H9 (cell line): ENCODE data around the gene CDKN3. TPM values are rescaled to one million over a fixed set of nuclear protein-coding genes. Genes with fewer than 3 reads are reported as not detected.
A peak's percentile ranks its signal among the peaks of the same experiment; 100 is the strongest.

ENCODE experiments used
- DNase-seq: peaks from one replicate; pipeline ENCODE4 v3.0.0-alpha.2; 2017
- H2AFZ ChIP-seq: one replicate; pipeline ENCODE4 v1.6.1; 2013; ENCODE audit warnings: mild to moderate bottlenecking, low read length, control low read depth, moderate library complexity
- H2AK5ac ChIP-seq: 2 replicates; pipeline ENCODE4 v1.6.1; 2013; ENCODE audit warnings: low read length, control low read depth, mixed read lengths; ENCODE audit not compliant: insufficient read length
- H2BK120ac ChIP-seq: one replicate; pipeline ENCODE4 v1.6.1; 2013; ENCODE audit warnings: low read depth, mild to moderate bottlenecking, low read length, control low read depth, inconsistent platforms; ENCODE audit not compliant: poor library complexity, severe bottlenecking
- H2BK12ac ChIP-seq: 2 replicates; pipeline ENCODE4 v1.6.1; 2013; ENCODE audit warnings: low read length, control low read depth, mixed read lengths, low read depth; ENCODE audit not compliant: insufficient read length
- H2BK15ac ChIP-seq: 2 replicates; pipeline ENCODE4 v1.6.1; 2013; ENCODE audit warnings: low read depth, low read length, control low read depth
- H2BK20ac ChIP-seq: one replicate; pipeline ENCODE4 v1.6.1; 2013; ENCODE audit warnings: low read depth, mild to moderate bottlenecking, low read length, control low read depth, inconsistent platforms; ENCODE audit not compliant: poor library complexity, severe bottlenecking
- H2BK5ac ChIP-seq: 2 replicates; pipeline ENCODE4 v1.6.1; 2013; ENCODE audit warnings: low read length, control low read depth, mixed read lengths; ENCODE audit not compliant: insufficient read length
- H3K14ac ChIP-seq: 2 replicates; pipeline ENCODE4 v1.6.1; 2013; ENCODE audit warnings: low read length, control low read depth; ENCODE audit not compliant: insufficient read depth
- H3K18ac ChIP-seq: 2 replicates; pipeline ENCODE4 v1.6.1; 2013; ENCODE audit warnings: low read depth, mild to moderate bottlenecking, mixed read lengths, low read length, control low read depth; ENCODE audit not compliant: insufficient read length
- H3K23ac ChIP-seq: 2 replicates; pipeline ENCODE4 v1.6.1; 2013; ENCODE audit warnings: low read length, control low read depth, mixed read lengths, low read depth; ENCODE audit not compliant: insufficient read length
- H3K23me2 ChIP-seq: 2 replicates; pipeline ENCODE4 v1.6.1; 2013; ENCODE audit warnings: low read depth, mild to moderate bottlenecking, mixed read lengths, low read length, control low read depth; ENCODE audit not compliant: insufficient read length, poor library complexity, severe bottlenecking
- H3K27ac ChIP-seq: 2 replicates; pipeline ENCODE4 v1.5.1; 2013; ENCODE audit warnings: low read length, control low read depth, mixed read lengths, low read depth; ENCODE audit not compliant: insufficient read length
- H3K27me3 ChIP-seq: 2 replicates; pipeline ENCODE4 v1.6.1; 2013; ENCODE audit warnings: low read length, control low read depth, inconsistent platforms; ENCODE audit not compliant: insufficient read depth
- H3K4ac ChIP-seq: 2 replicates; pipeline ENCODE4 v1.6.1; 2013; ENCODE audit warnings: low read depth, mild to moderate bottlenecking, control low read depth, inconsistent platforms, low read length, moderate library complexity
- H3K4me1 ChIP-seq: 2 replicates; pipeline ENCODE4 v1.6.1; 2013; ENCODE audit warnings: low read length, control low read depth, inconsistent platforms; ENCODE audit not compliant: insufficient read depth
- H3K4me2 ChIP-seq: 2 replicates; pipeline ENCODE4 v1.6.1; 2013; ENCODE audit warnings: low read length, control low read depth, mixed read lengths; ENCODE audit not compliant: insufficient read length, insufficient read depth
- H3K56ac ChIP-seq: 2 replicates; pipeline ENCODE4 v1.6.1; 2013; ENCODE audit warnings: low read depth, mild to moderate bottlenecking, mixed read lengths, low read length, control low read depth; ENCODE audit not compliant: insufficient read length
- H3K79me1 ChIP-seq: 2 replicates; pipeline ENCODE4 v1.6.1; 2013; ENCODE audit warnings: low read depth, mild to moderate bottlenecking, moderate library complexity, low read length, control low read depth, inconsistent platforms; ENCODE audit not compliant: insufficient read depth, poor library complexity, severe bottlenecking
- H3K79me2 ChIP-seq: 2 replicates; pipeline ENCODE4 v1.6.1; 2013; ENCODE audit warnings: low read length, control low read depth, inconsistent platforms; ENCODE audit not compliant: insufficient read depth
- H3K9ac ChIP-seq: 2 replicates; pipeline ENCODE4 v1.6.1; 2013; ENCODE audit warnings: low read length, control low read depth, mixed read lengths; ENCODE audit not compliant: insufficient read length; ENCODE audit errors: extremely low read depth
- H3K9me3 ChIP-seq: one replicate; pipeline ENCODE4 v1.6.1; 2013; ENCODE audit warnings: low read depth, low read length, inconsistent platforms; ENCODE audit not compliant: control insufficient read depth
- H3T11ph ChIP-seq: one replicate; pipeline ENCODE4 v1.6.1; 2013; ENCODE audit warnings: mild to moderate bottlenecking, low read length, control low read depth, inconsistent platforms
- H4K20me1 ChIP-seq: one replicate; pipeline ENCODE4 v1.6.1; 2013; ENCODE audit not compliant: control insufficient read depth, insufficient read length, insufficient read depth
- H4K5ac ChIP-seq: 2 replicates; pipeline ENCODE4 v1.6.1; 2013; ENCODE audit warnings: low read depth, mild to moderate bottlenecking, mixed read lengths, low read length, control low read depth; ENCODE audit not compliant: insufficient read length
- H4K8ac ChIP-seq: replicated peaks from 2 replicates; pipeline ENCODE4 v1.6.1; 2013; ENCODE audit warnings: low read length, control low read depth, mixed read lengths, low read depth; ENCODE audit not compliant: insufficient read length
- H4K91ac ChIP-seq: 2 replicates; pipeline ENCODE4 v1.6.1; 2013; ENCODE audit warnings: low read depth, mild to moderate bottlenecking, moderate library complexity, mixed read lengths, low read length, control low read depth; ENCODE audit not compliant: insufficient read length
- H3K27ac Mint-ChIP-seq, 3 experiments: 2 replicates in 2 of 3; 3 replicates in 1 of 3; pipeline ENCODE4 v1.8.0; 2020 to 2021; ENCODE audit warnings: mixed read lengths in 3 of 3, mild to moderate bottlenecking in 1 of 3, moderate library complexity in 1 of 3
- H3K27me3 Mint-ChIP-seq: 2 replicates; pipeline ENCODE4 v1.8.0; 2021; ENCODE audit warnings: low read depth, mild to moderate bottlenecking, moderate library complexity, mixed read lengths
- H3K36me3 Mint-ChIP-seq, 3 experiments: 2 replicates in 2 of 3; 3 replicates in 1 of 3; pipeline ENCODE4 v1.8.0; 2020 to 2021; ENCODE audit warnings: low read depth in 3 of 3, mixed read lengths in 3 of 3; ENCODE audit not compliant: insufficient read depth in 1 of 3
- H3K4me1 Mint-ChIP-seq, 2 experiments: 2 replicates each; pipeline ENCODE4 v1.8.0; 2020; ENCODE audit warnings: mixed read lengths in 2 of 2
- H3K4me3 Mint-ChIP-seq, 2 experiments: 2 replicates in 1 of 2; 3 replicates in 1 of 2; pipeline ENCODE4 v1.8.0; 2020 to 2021; ENCODE audit warnings: mild to moderate bottlenecking in 2 of 2, mixed read lengths in 2 of 2, moderate library complexity in 1 of 2
- H3K9me3 Mint-ChIP-seq, 2 experiments: 2 replicates in 1 of 2; 3 replicates in 1 of 2; pipeline ENCODE4 v1.8.0; 2020; ENCODE audit warnings: mild to moderate bottlenecking in 2 of 2, mixed read lengths in 2 of 2, moderate library complexity in 1 of 2
- WGBS: extraction: QIAGEN DNeasy Blood & Tissue Kit; methylation state at CpG from one replicate; pipeline ENCODE4 v1.1.7; 2013; ENCODE audit warnings: missing lambda C conversion rate, low lambda C conversion rate, mixed read lengths; ENCODE audit not compliant: insufficient read length; ENCODE audit errors: extremely low coverage; 5-methylcytosine and 5-hydroxymethylcytosine counted together
- total RNA-seq: library from RNA; stranded (reverse); gene quantifications from 2 replicates; pipeline ENCODE4 v1.2.1, GENCODE V29; 2021
- TF ChIP-seq, protein P1 (sequence below): fragments of 200-600 bp; sonication (generic); conservative IDR thresholded peaks from 3 replicates; pipeline ENCODE4 v1.8.0; 2021; ENCODE audit warnings: antibody characterized with exemption, mild to moderate bottlenecking

Gene CDKN3
- total RNA-seq, 1 experiment from 2014 or later = 45.9 TPM

DNA sequence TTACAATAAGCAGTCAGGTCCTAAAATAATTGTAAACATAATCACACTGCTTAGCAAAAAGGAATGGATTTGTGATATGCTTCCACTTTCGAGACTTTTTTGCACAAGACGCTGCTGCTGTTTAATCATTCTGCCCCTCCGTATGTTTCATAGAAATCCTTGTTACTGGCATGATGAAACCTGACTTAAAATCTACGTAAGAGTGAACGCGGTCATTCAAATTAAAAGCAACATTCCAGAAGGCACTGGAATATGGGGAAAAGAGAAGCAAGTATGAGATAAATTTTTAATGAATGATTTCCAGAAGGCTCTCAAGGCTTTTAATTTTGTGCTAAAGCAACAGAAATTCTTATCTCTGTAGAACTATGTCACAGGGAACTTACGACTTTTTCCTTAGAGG lies 43.2 kb downstream of the CDKN3 start:
- Histone ChIP-seq H2BK12ac (no peak overlapping the region), H3K79me1 (peaks cover 3% of the 10 kb centered on the region), H3K18ac (no peak overlapping the region), H3K4ac (no peak overlapping the region), H3K9me3 (no peaks in the 10 kb centered on the region), H4K20me1 (no peaks in the 10 kb centered on the region), H2AFZ (no peak overlapping the region), H3K27me3 (no peaks in the 10 kb centered on the region), H3K79me2 (peaks cover 30% of the 10 kb centered on the region), H4K91ac (no peak overlapping the region), H2BK15ac (no peak overlapping the region), H3K4me2 (peak overlapping the region; percentile 70), H3K4me1 (peaks cover 5% of the 10 kb centered on the region; the same call in 1 of the 2 replicates), H3K23ac (no peak overlapping the region), H2BK120ac (no peak overlapping the region), H2BK5ac (no peak overlapping the region), H4K8ac (no peak overlapping the region), H3K56ac (no peak overlapping the region), H2AK5ac (no peak overlapping the region), H3K27ac (no peak overlapping the region), H3K23me2 (peaks cover 4% of the 10 kb centered on the region), H2BK20ac (no peak overlapping the region), H4K5ac (no peak overlapping the region), H3K9ac (peak overlapping the region; percentile 89), H3T11ph (no peak overlapping the region), H3K14ac (no peak overlapping the region)
- H3K27me3 Mint-ChIP-seq = no peaks in the 10 kb centered on the region
- TF ChIP-seq, protein P1, sequence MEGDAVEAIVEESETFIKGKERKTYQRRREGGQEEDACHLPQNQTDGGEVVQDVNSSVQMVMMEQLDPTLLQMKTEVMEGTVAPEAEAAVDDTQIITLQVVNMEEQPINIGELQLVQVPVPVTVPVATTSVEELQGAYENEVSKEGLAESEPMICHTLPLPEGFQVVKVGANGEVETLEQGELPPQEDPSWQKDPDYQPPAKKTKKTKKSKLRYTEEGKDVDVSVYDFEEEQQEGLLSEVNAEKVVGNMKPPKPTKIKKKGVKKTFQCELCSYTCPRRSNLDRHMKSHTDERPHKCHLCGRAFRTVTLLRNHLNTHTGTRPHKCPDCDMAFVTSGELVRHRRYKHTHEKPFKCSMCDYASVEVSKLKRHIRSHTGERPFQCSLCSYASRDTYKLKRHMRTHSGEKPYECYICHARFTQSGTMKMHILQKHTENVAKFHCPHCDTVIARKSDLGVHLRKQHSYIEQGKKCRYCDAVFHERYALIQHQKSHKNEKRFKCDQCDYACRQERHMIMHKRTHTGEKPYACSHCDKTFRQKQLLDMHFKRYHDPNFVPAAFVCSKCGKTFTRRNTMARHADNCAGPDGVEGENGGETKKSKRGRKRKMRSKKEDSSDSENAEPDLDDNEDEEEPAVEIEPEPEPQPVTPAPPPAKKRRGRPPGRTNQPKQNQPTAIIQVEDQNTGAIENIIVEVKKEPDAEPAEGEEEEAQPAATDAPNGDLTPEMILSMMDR = no peak
- no peak for DNase-seq
- H3K36me3 Mint-ChIP-seq = peaks cover 10 to 23% (median 21%) of the 10 kb centered on the region in 3 experiments
- H3K9me3 Mint-ChIP-seq = no peaks in the 10 kb centered on the region
- peaks cover 34 to 55% of the 10 kb centered on the region in 2 experiments for H3K4me1 Mint-ChIP-seq
- WGBS = no CpG with 5 or more reads among the region's 7 CpGs
- peak overlapping the region; percentile 93 to 99 (median 98); a peak in 6 of 7 replicates for H3K27ac Mint-ChIP-seq
- H3K4me3 Mint-ChIP-seq = peak overlapping the region; percentile 81 to 97
